AG09309 (cell line): Measurements from ENCODE around the gene ARHGAP22.

Source experiments
- DNase-seq: peaks from one replicate; pipeline ENCODE4 v3.0.0-alpha.2; 2010; ENCODE audit warnings: low read depth
- H3K4me3 ChIP-seq: 2 replicates; pipeline ENCODE4 v1.5.1; 2011; ENCODE audit warnings: mild to moderate bottlenecking, low read depth, low read length, moderate library complexity; ENCODE audit not compliant: control insufficient read depth
- CTCF ChIP-seq: IDR thresholded peaks from 2 replicates; pipeline ENCODE4 v1.5.1; 2011; ENCODE audit warnings: mild to moderate bottlenecking, low read depth, low read length, inconsistent platforms; ENCODE audit not compliant: insufficient read depth, control insufficient read depth; ENCODE audit errors: missing control alignments

The ARHGAP22 gene

GRCh38 chr10:48468866-48469511 is 135.9 kb downstream of the ARHGAP22 start:
- TF ChIP-seq CTCF: no peak
- DNase-seq: no peak
- H3K4me3 ChIP-seq: no peak overlapping the region

- DNase-seq: no peak
- TF ChIP-seq CTCF: no peak
Observed at GRCh38 chr10:48468130-48468790, 136.6 kb downstream of the ARHGAP22 start.

DNA sequence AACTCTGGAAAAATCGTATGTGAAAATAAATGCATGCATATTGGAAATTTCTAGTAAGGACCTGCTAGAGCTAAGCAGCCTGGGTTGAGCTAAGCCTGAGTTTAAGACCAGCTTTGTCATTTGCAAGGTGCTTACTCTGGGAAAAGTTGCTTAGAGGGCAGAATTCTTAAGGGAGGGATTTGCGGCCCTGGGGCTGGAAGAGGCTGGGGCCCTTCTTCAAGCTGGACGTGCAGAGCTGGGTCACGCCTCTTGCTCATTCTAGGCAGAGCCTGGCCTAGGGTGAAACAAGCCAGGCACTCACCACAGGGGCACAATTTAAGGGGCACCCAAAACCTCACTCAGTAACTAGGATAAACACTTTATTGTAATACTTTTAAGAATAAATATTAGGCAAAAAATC is 137.2 kb downstream of the ARHGAP22 start:
- DNase-seq: no peak
- no peak overlapping the region for H3K4me3 ChIP-seq
- TF ChIP-seq CTCF: no peak

More at GRCh38 chr10:48468130-48468790, 136.6 kb downstream of the ARHGAP22 start:
- no peak overlapping the region for H3K4me3 ChIP-seq

GRCh38 chr10:48466611-48467240 is 138.1 kb downstream of the ARHGAP22 start:
- no peak overlapping the region for H3K4me3 ChIP-seq
- no peak for TF ChIP-seq CTCF
- DNase-seq: no peak

DNA sequence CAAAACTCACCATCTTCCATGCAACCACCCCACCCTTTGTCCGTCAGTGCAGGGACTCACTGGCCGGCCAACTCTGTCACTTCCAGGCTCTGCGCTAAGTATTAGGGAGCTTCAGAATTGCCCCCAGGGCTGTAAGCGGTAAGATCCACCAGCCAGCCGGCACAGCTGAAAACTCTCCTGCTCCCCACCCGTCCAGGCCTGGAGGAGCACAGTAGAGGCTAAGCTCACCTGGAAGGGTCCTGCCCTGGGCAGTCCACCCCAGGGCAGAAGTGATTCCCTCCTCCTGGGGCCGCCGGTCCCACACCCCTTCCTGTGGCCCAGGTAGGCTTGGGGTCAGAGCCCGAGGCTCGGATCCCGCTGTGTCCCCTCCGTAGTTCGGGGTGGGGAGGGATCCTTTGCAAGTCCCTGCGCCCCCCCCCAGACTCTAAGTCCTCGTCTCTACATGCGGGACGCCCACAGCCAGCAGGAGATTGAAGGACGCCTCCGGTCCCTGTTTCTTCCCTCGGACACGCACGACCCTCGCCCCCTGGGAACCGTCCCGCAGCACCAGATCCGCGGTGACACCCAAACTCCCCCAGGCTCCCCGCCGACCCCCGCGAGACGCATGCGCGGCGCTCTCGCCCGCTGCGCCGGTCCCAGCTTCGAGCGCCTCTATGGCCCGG is 138.9 kb downstream of the ARHGAP22 start:
- DNase-seq: no peak
- no peak for TF ChIP-seq CTCF
- H3K4me3 ChIP-seq: no peak overlapping the region

- DNase-seq: no peak
- H3K4me3 ChIP-seq: no peak overlapping the region
- TF ChIP-seq CTCF: no peak
Observed at GRCh38 chr10:48464871-48465736, 139.8 kb downstream of the ARHGAP22 start.
